Stomach smooth muscle (tissue), 2 donors: ENCODE results near the gene MCCC1.

Source experiments
- H3K27ac ChIP-seq: one replicate; pipeline ENCODE4 v1.7.0; 2013; ENCODE audit warnings: mild to moderate bottlenecking, low read length, inconsistent platforms
- H3K27me3 ChIP-seq, 2 donors: one replicate each; pipeline ENCODE4 v1.7.0; 2013; ENCODE audit warnings: low read length in 2 of 2; ENCODE audit not compliant: insufficient read depth in 2 of 2, control insufficient read depth in 1 of 2
- H3K36me3 ChIP-seq, 2 donors: one replicate each; pipeline ENCODE4 v1.7.0; 2013; ENCODE audit warnings: low read length in 2 of 2; ENCODE audit not compliant: control insufficient read depth in 2 of 2, insufficient read depth in 2 of 2
- H3K4me1 ChIP-seq: one replicate; pipeline ENCODE4 v1.7.0; 2013; ENCODE audit warnings: low read length; ENCODE audit not compliant: control insufficient read depth, insufficient read depth
- H3K4me3 ChIP-seq, 2 donors: one replicate each; pipeline ENCODE4 v1.7.0; 2013; ENCODE audit warnings: low read length in 2 of 2
- H3K9ac ChIP-seq, 2 donors: one replicate each; pipeline ENCODE4 v1.7.0; 2013; ENCODE audit warnings: low read length in 2 of 2, mild to moderate bottlenecking in 1 of 2
- H3K9me3 ChIP-seq, 2 donors: one replicate each; pipeline ENCODE4 v1.7.0; 2013; ENCODE audit warnings: low read length in 2 of 2; ENCODE audit not compliant: control insufficient read depth in 2 of 2
- donor health status: healthy.
- donor health status: Pancreatic carcinoma.

The MCCC1 gene

GRCh38 chr3:183050706-183051105, 48.6 kb downstream of the MCCC1 start:
- Histone ChIP-seq H3K27me3 (no peaks in the 10 kb centered on the region), H3K36me3 (peaks cover 17 to 18% of the 10 kb centered on the region in 2 donors), H3K4me1 (no peaks in the 10 kb centered on the region), H3K4me3 (no peak overlapping the region), H3K27ac (no peak overlapping the region), H3K9me3 (peaks cover 0 to 3% of the 10 kb centered on the region in 2 donors), H3K9ac (no peak overlapping the region)

- no peak overlapping the region for H3K4me3 ChIP-seq
- peaks cover 0 to 3% of the 10 kb centered on the region in 2 donors for H3K9me3 ChIP-seq
- no peaks in the 10 kb centered on the region for H3K27me3 ChIP-seq
- peaks cover 19 to 30% of the 10 kb centered on the region in 2 donors for H3K36me3 ChIP-seq
- no peak overlapping the region for H3K9ac ChIP-seq
- no peak overlapping the region for H3K27ac ChIP-seq
- H3K4me1 ChIP-seq: no peaks in the 10 kb centered on the region
Observed at GRCh38 chr3:183046883-183047282, 52.4 kb downstream of the MCCC1 start.

GRCh38 chr3:183044547-183045229, 54.6 kb downstream of the MCCC1 start:
- Histone ChIP-seq H3K4me3 (no peak overlapping the region), H3K36me3 (peaks cover 15 to 30% of the 10 kb centered on the region in 2 donors), H3K9me3 (no peaks in the 10 kb centered on the region), H3K27me3 (no peaks in the 10 kb centered on the region), H3K27ac (no peak overlapping the region), H3K9ac (no peak overlapping the region), H3K4me1 (no peaks in the 10 kb centered on the region)

GRCh38 chr3:183038757-183039156, 60.5 kb downstream of the MCCC1 start:
- H3K27ac ChIP-seq: no peak overlapping the region
- H3K36me3 ChIP-seq: peaks cover 35 to 37% of the 10 kb centered on the region in 2 donors
- H3K27me3 ChIP-seq: no peaks in the 10 kb centered on the region
- H3K4me3 ChIP-seq: no peak overlapping the region
- H3K9me3 ChIP-seq: no peaks in the 10 kb centered on the region
- H3K9ac ChIP-seq: no peak overlapping the region
- H3K4me1 ChIP-seq: no peaks in the 10 kb centered on the region

- H3K36me3 ChIP-seq: peaks cover 32 to 34% of the 10 kb centered on the region in 2 donors
- H3K4me1 ChIP-seq: no peaks in the 10 kb centered on the region
- no peaks in the 10 kb centered on the region for H3K9me3 ChIP-seq
- H3K27me3 ChIP-seq: no peaks in the 10 kb centered on the region
- H3K9ac ChIP-seq: no peak overlapping the region
- no peak overlapping the region for H3K4me3 ChIP-seq
- H3K27ac ChIP-seq: no peak overlapping the region
Observed at GRCh38 chr3:183038221-183038620, 61.1 kb downstream of the MCCC1 start.

GRCh38 chr3:183033746-183034145, 65.5 kb downstream of the MCCC1 start:
- no peaks in the 10 kb centered on the region for H3K27me3 ChIP-seq
- peaks cover 22 to 36% of the 10 kb centered on the region in 2 donors for H3K36me3 ChIP-seq
- H3K9ac ChIP-seq: no peak overlapping the region
- no peaks in the 10 kb centered on the region for H3K4me1 ChIP-seq
- H3K4me3 ChIP-seq: no peak overlapping the region
- no peak overlapping the region for H3K27ac ChIP-seq
- H3K9me3 ChIP-seq: no peaks in the 10 kb centered on the region

GRCh38 chr3:183032880-183033555, 66.3 kb downstream of the MCCC1 start:
- Histone ChIP-seq H3K9ac (no peak overlapping the region), H3K27me3 (no peaks in the 10 kb centered on the region), H3K36me3 (peaks cover 25 to 29% of the 10 kb centered on the region in 2 donors), H3K4me3 (no peak overlapping the region), H3K27ac (no peak overlapping the region), H3K4me1 (no peaks in the 10 kb centered on the region), H3K9me3 (no peaks in the 10 kb centered on the region)

- H3K36me3 ChIP-seq: peaks cover 13 to 25% of the 10 kb centered on the region in 2 donors
Observed at GRCh38 chr3:183031826-183032225, 67.5 kb downstream of the MCCC1 start.

GRCh38 chr3:183028416-183028815, 70.9 kb downstream of the MCCC1 start:
- Histone ChIP-seq H3K9ac (no peak overlapping the region), H3K36me3 (peaks cover 9 to 21% of the 10 kb centered on the region in 2 donors), H3K27ac (no peak overlapping the region), H3K4me3 (no peak overlapping the region), H3K27me3 (no peaks in the 10 kb centered on the region), H3K4me1 (no peaks in the 10 kb centered on the region), H3K9me3 (no peaks in the 10 kb centered on the region)

More at GRCh38 chr3:183031826-183032225, 67.5 kb downstream of the MCCC1 start:
- Histone ChIP-seq H3K4me3 (no peak overlapping the region), H3K27ac (no peak overlapping the region), H3K9ac (no peak overlapping the region), H3K4me1 (no peaks in the 10 kb centered on the region), H3K27me3 (no peaks in the 10 kb centered on the region), H3K9me3 (no peaks in the 10 kb centered on the region)

- H3K4me3 ChIP-seq: no peak overlapping the region
- H3K27ac ChIP-seq: no peak overlapping the region
Observed at GRCh38 chr3:183027276-183027675, 72.0 kb downstream of the MCCC1 start.

More at GRCh38 chr3:183027276-183027675, 72.0 kb downstream of the MCCC1 start:
- Histone ChIP-seq H3K36me3 (peaks cover 10 to 15% of the 10 kb centered on the region in 2 donors), H3K27me3 (no peaks in the 10 kb centered on the region), H3K4me1 (no peaks in the 10 kb centered on the region), H3K9me3 (no peaks in the 10 kb centered on the region), H3K9ac (no peak overlapping the region)
